ENCODE measurements around the gene MRPS22.
"Not testable (repeated sequence)": the region's sequence is repeated elsewhere in the genome, so short reads cannot be mapped to it uniquely, and the experiment has no call there.

Gene MRPS22

DNA sequence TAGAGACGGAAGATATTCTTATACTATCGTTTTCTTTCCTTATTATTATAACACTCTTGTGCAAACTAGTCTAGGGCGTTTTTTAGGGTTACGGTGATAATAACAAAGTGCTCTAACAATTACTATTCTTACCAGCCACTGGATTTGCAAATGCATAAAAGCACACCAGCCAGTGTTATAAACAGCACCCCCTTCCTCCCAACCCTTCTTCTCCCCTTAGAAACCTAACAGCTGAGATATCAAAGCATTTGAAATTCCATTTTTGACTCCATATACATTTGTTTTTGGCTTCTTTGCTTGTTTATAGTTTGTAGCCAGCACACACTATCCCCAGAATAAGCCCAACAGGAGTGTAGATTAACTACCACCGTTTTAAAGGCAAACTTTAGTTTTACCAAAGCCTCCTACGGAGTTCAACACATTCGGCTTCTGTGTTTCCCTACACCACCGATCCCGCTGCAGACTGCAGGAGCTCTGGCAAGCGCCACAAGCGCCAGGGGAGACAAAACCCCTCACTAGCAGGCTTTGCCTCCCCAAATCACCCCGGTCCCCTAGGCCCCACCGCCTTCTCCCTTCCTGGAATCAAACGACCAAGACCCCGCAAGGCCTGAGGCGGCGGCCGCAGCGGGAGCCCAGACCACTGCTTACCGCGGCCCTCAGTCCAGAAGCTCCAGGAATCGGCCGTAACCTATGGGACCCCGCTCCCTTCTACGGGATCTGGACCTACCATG is 45.2 kb downstream of the MRPS22 start:
- H3K9me3 ChIP-seq (ENCODE audit: control insufficient read depth, low read length), result no peaks in the 10 kb centered on the region
- no peaks in the 10 kb centered on the region for H3K36me3 ChIP-seq (ENCODE audit: control insufficient read depth, insufficient read depth, low read length)
- peak overlapping the region; percentile 79 for H3K27ac ChIP-seq
- H3K4me1 ChIP-seq, result peaks cover 7% of the 10 kb centered on the region
- peaks cover 39% of the 10 kb centered on the region for H3K79me2 ChIP-seq
- peak overlapping the region; percentile 73 for H3K4me2 ChIP-seq (ENCODE audit: low read length)
- H3K4me3 ChIP-seq (ENCODE audit: low read depth, low read length), result peak overlapping the region; percentile 95
- TF ChIP-seq CTCF (IDR thresholded peaks at IDR 0.05), result no peak
- H2AFZ ChIP-seq, result peak overlapping the region; percentile 66
- H3K27me3 ChIP-seq (ENCODE audit: control insufficient read depth, insufficient read depth, low read length), result no peaks in the 10 kb centered on the region
- H3K9ac ChIP-seq, result peak overlapping the region; percentile 92

- TF ChIP-seq CTCF (IDR thresholded peaks at IDR 0.05), result no peak
- peak within 1 kb of the TSS; percentile 73 for H3K4me2 ChIP-seq (ENCODE audit: low read length)
- peaks cover 7% of the 10 kb centered on the region for H3K4me1 ChIP-seq
- peak within 1 kb of the TSS; percentile 66 for H2AFZ ChIP-seq
- H3K4me3 ChIP-seq (ENCODE audit: low read depth, low read length), result peak within 1 kb of the TSS; percentile 95
- no peaks in the 10 kb centered on the region for H3K36me3 ChIP-seq (ENCODE audit: control insufficient read depth, insufficient read depth, low read length)
- peaks cover 35% of the 10 kb centered on the region for H3K79me2 ChIP-seq
- peak within 1 kb of the TSS; percentile 79 for H3K27ac ChIP-seq
- no peaks in the 10 kb centered on the region for H3K9me3 ChIP-seq (ENCODE audit: control insufficient read depth, low read length)
- peak within 1 kb of the TSS; percentile 92 for H3K9ac ChIP-seq
- H3K27me3 ChIP-seq (ENCODE audit: control insufficient read depth, insufficient read depth, low read length), result no peaks in the 10 kb centered on the region
Measured at GRCh38 chr3:139389552-139390368, 45.9 kb downstream of the MRPS22 start, which contains the start of gene COPB2. TSS of gene COPB2 (minus strand) at chr3:139389647. CDS start at chr3:139389550, 97 bp downstream.

- no peaks in the 10 kb centered on the region for H3K4me1 ChIP-seq
- H3K79me2 ChIP-seq, result peaks cover 16% of the 10 kb centered on the region
- no peaks in the 10 kb centered on the region for H3K27me3 ChIP-seq (ENCODE audit: control insufficient read depth, insufficient read depth, low read length)
- no peak overlapping the region for H3K9ac ChIP-seq
- H2AFZ ChIP-seq, result no peak overlapping the region
- TF ChIP-seq CTCF (IDR thresholded peaks at IDR 0.05), result no peak
- H3K4me2 ChIP-seq (ENCODE audit: low read length), result no peak overlapping the region
- no peak overlapping the region for H3K27ac ChIP-seq
- no peak overlapping the region for H3K4me3 ChIP-seq (ENCODE audit: low read depth, low read length)
- H3K36me3 ChIP-seq (ENCODE audit: control insufficient read depth, insufficient read depth, low read length), result no peaks in the 10 kb centered on the region
- H3K9me3 ChIP-seq (ENCODE audit: control insufficient read depth, low read length), result no peaks in the 10 kb centered on the region
Measured at GRCh38 chr3:139394116-139394515, 50.3 kb downstream of the MRPS22 start.

DNA sequence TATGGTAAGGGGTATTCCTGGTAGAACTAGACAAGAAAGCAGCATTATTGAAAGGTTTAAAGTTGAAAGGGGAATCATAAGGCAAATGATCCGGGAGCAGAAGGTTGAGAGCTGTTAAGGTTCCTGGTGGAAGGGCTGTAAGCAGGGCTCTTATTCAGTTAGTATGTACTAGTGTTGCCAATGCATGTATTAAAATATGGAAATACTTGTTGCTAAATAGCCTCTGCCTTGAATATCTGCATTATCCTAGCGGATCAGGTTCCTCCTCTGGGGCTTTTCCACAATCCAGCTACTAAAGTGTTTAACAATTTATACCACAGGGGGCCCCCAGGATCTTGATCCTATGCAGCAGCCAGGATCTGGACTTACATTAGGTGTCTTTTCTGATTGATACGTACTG is 52.9 kb downstream of the MRPS22 start:
- Histone ChIP-seq H3K9ac (no peak overlapping the region), H3K4me3 (ENCODE audit: low read depth, low read length) (no peak overlapping the region), H3K27me3 (ENCODE audit: control insufficient read depth, insufficient read depth, low read length) (no peaks in the 10 kb centered on the region), H3K27ac (no peak overlapping the region), H3K79me2 (peaks cover 12% of the 10 kb centered on the region), H3K9me3 (ENCODE audit: control insufficient read depth, low read length) (no peaks in the 10 kb centered on the region), H2AFZ (no peak overlapping the region), H3K36me3 (ENCODE audit: control insufficient read depth, insufficient read depth, low read length) (no peaks in the 10 kb centered on the region), H3K4me2 (ENCODE audit: low read length) (no peak overlapping the region), H3K4me1 (no peaks in the 10 kb centered on the region)
- TF ChIP-seq CTCF (IDR thresholded peaks at IDR 0.05), result no peak

- H3K4me3 ChIP-seq (ENCODE audit: low read depth, low read length); H3K9ac ChIP-seq; H3K27ac ChIP-seq; H3K4me2 ChIP-seq (ENCODE audit: low read length); H2AFZ ChIP-seq; H3K9me3 ChIP-seq (ENCODE audit: control insufficient read depth, low read length); H3K36me3 ChIP-seq (ENCODE audit: control insufficient read depth, insufficient read depth, low read length); H3K27me3 ChIP-seq (ENCODE audit: control insufficient read depth, insufficient read depth, low read length); H3K4me1 ChIP-seq: not testable (repeated sequence)
- peaks cover 36% of the 10 kb centered on the region for H3K79me2 ChIP-seq
Measured at GRCh38 chr3:139401155-139401554, 57.3 kb downstream of the MRPS22 start.
